Upper lobe of right lung (tissue), 1 donor: Measurements from ENCODE around the gene OR10A2. TPM values are rescaled to one million over a fixed set of nuclear protein-coding genes. Genes with fewer than 3 reads are reported as not detected.
"Not testable (repeated sequence)": the region's sequence is repeated elsewhere in the genome, so short reads cannot be mapped to it uniquely, and the experiment has no call there.

Experiments
- ATAC-seq: fragments of 200-7000 bp; cut with Tn5 transposase; one replicate; pipeline ENCODE4 v1.9.1; 2020; ENCODE audit warnings: mild to moderate bottlenecking, moderate library complexity
- DNase-seq: peaks from one replicate; pipeline ENCODE4 v3.0.0-alpha.2; 2020
- H3K27ac ChIP-seq: fragments of 200-600 bp; one replicate; pipeline ENCODE4 v1.8.0; 2022
- H3K27me3 ChIP-seq: fragments of 200-600 bp; one replicate; pipeline ENCODE4 v1.8.0; 2022; ENCODE audit warnings: mild to moderate bottlenecking
- H3K36me3 ChIP-seq: fragments of 200-600 bp; one replicate; pipeline ENCODE4 v1.8.0; 2022
- H3K4me1 ChIP-seq: fragments of 200-600 bp; one replicate; pipeline ENCODE4 v1.8.0; 2022
- H3K4me3 ChIP-seq: fragments of 200-600 bp; one replicate; pipeline ENCODE4 v1.8.0; 2022; ENCODE audit warnings: mild to moderate bottlenecking
- H3K9me3 ChIP-seq: fragments of 200-600 bp; one replicate; pipeline ENCODE4 v1.8.0; 2022
- CTCF ChIP-seq: fragments of 200-600 bp; IDR thresholded peaks from one replicate; pipeline ENCODE4 v1.8.0; 2022; ENCODE audit warnings: antibody characterized with exemption
- intact Hi-C: fragments of 100-400 bp; cut with DNase I; formaldehyde crosslinking; loops from one replicate; pipeline ENCODE4 v1.11.0; 2022
- total RNA-seq: library from RNA; stranded (reverse); fragmentation: NEBNext Ultra II Directional; extraction: Animal tissue kit (Norgen Biotek cat#: 25700); gene quantifications from one replicate; pipeline ENCODE4 v1.2.1, GENCODE V29; 2021
- donor health status: DM: no; HTN: yes; CAD: no; lungs with severe emphysema.

Gene OR10A2
- total RNA-seq, 1 donor from 2014 or later, result not detected

DNA sequence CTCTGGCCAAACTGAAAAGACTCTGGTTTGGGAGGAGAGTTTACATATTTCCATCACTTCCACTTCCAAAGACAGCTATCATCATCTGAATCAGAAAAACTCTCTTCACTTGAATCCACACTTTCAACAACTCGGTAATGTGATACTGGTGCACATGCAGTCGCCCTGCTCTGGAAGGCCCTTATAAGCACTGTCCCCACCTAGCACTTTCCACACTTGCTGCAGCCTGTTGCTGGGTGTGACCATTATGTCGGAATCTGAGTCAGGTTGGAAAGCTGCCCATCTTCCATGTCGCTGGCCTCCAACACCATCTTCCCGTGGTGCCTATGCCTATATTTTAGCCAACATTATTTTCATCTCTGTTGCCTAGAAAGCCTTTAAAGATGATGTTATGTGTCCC is 18.5 kb upstream of the OR10A2 start:
- no peak for DNase-seq
- TF ChIP-seq CTCF, result no peak

GRCh38 chr11:6845383-6845782 is 17.5 kb upstream of the OR10A2 start, which contains the start of gene OR10A5:
OR10A5 (plus strand) TSS chr11:6845683; CDS start chr11:6845683, 0 bp downstream.
- H3K9me3 ChIP-seq, result no peaks in the 10 kb centered on the region

More for the DNA sequence above, 18.5 kb upstream of the OR10A2 start:
- Histone ChIP-seq H3K27me3 (no peaks in the 10 kb centered on the region), H3K36me3 (no peaks in the 10 kb centered on the region), H3K4me1 (no peaks in the 10 kb centered on the region), H3K27ac (no peak overlapping the region), H3K4me3 (no peak overlapping the region), H3K9me3 (no peaks in the 10 kb centered on the region)
- intact Hi-C loops, result no loop called here
- no peak for ATAC-seq

GRCh38 chr11:6850526-6850925 is 12.3 kb upstream of the OR10A2 start:
- no peak for ATAC-seq
- Histone ChIP-seq H3K4me3 (no peak overlapping the region), H3K36me3 (no peaks in the 10 kb centered on the region), H3K9me3 (no peaks in the 10 kb centered on the region), H3K27ac (no peak overlapping the region), H3K27me3 (no peaks in the 10 kb centered on the region), H3K4me1 (no peaks in the 10 kb centered on the region)
- TF ChIP-seq CTCF, result no peak
- DNase-seq, result no peak
- intact Hi-C loops, result no loop called here

More at GRCh38 chr11:6845383-6845782, 17.5 kb upstream of the OR10A2 start, which contains the start of gene OR10A5:
- ATAC-seq, result no peak
- no peak within 1 kb of the TSS for H3K4me3 ChIP-seq
- H3K27me3 ChIP-seq, result no peaks in the 10 kb centered on the region
- no peak for TF ChIP-seq CTCF
- no peak for DNase-seq
- H3K27ac ChIP-seq, result no peak within 1 kb of the TSS
- intact Hi-C loops, result no loop called here
- H3K36me3 ChIP-seq, result no peaks in the 10 kb centered on the region
- no peaks in the 10 kb centered on the region for H3K4me1 ChIP-seq

DNA sequence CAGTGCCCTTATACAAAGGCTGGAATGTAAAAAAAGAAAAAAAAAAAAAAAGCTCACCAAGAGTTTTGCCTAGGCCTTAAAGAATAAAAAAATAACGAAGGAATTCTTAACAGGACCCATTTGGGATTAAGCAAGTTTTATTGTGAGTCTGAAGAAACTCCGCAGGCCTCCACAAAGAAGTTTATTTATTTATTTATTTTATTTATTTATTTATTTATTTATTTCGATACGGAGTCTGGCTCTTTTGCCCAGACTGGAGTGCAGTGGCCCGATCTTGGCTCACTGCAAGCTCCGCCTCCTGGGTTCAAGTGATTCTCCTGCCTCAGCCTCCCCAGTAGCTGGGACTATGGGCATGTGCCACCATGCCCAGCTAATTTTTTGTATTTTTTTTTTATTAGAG is 8.1 kb upstream of the OR10A2 start:
- H3K36me3 ChIP-seq, intact Hi-C loops, H3K4me1 ChIP-seq, H3K27me3 ChIP-seq, H3K27ac ChIP-seq, H3K9me3 ChIP-seq, ATAC-seq, H3K4me3 ChIP-seq, DNase-seq: not testable (repeated sequence)

- Histone ChIP-seq H3K27me3 (no peaks in the 10 kb centered on the region), H3K36me3 (no peaks in the 10 kb centered on the region), H3K27ac (no peak overlapping the region), H3K9me3 (no peaks in the 10 kb centered on the region), H3K4me3 (no peak overlapping the region), H3K4me1 (no peaks in the 10 kb centered on the region)
- ATAC-seq (no peak), DNase-seq (no peak)
- intact Hi-C loops, result no loop called here
- TF ChIP-seq CTCF, result no peak
These were observed 6.8 kb upstream of the OR10A2 start for GRCh38 chr11:6855971-6856541.

- no peaks in the 10 kb centered on the region for H3K9me3 ChIP-seq
- no peak overlapping the region for H3K27ac ChIP-seq
- H3K4me1 ChIP-seq, result no peaks in the 10 kb centered on the region
- H3K4me3 ChIP-seq, result no peak overlapping the region
- no peaks in the 10 kb centered on the region for H3K36me3 ChIP-seq
- no peak for TF ChIP-seq CTCF
- no peaks in the 10 kb centered on the region for H3K27me3 ChIP-seq
- intact Hi-C loops, result no loop called here
- no peak for DNase-seq
- no peak for ATAC-seq
These were observed 6.0 kb upstream of the OR10A2 start for GRCh38 chr11:6856871-6857270.
